ENCODE results near the gene P3H2.

- TF ChIP-seq EZH2phosphoT487 (IDR thresholded peaks at IDR 0.05; ENCODE audit: insufficient read depth, low read depth) (no peak), EZH2 (IDR thresholded peaks at IDR 0.05; ENCODE audit: insufficient read depth, poor library complexity, severe bottlenecking) (no peak)
Measured at GRCh38 chr3:189974359-189974758, 146.3 kb downstream of the P3H2 start.
